ENCODE data around the gene MPV17. TPM values are rescaled to one million over a fixed set of nuclear protein-coding genes. Genes with fewer than 3 reads are reported as not detected.

The MPV17 gene, protein sequence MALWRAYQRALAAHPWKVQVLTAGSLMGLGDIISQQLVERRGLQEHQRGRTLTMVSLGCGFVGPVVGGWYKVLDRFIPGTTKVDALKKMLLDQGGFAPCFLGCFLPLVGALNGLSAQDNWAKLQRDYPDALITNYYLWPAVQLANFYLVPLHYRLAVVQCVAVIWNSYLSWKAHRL
- total RNA-seq: 10 to 100 TPM; 51.8 to 87.5 (median 68.4) TPM

DNA sequence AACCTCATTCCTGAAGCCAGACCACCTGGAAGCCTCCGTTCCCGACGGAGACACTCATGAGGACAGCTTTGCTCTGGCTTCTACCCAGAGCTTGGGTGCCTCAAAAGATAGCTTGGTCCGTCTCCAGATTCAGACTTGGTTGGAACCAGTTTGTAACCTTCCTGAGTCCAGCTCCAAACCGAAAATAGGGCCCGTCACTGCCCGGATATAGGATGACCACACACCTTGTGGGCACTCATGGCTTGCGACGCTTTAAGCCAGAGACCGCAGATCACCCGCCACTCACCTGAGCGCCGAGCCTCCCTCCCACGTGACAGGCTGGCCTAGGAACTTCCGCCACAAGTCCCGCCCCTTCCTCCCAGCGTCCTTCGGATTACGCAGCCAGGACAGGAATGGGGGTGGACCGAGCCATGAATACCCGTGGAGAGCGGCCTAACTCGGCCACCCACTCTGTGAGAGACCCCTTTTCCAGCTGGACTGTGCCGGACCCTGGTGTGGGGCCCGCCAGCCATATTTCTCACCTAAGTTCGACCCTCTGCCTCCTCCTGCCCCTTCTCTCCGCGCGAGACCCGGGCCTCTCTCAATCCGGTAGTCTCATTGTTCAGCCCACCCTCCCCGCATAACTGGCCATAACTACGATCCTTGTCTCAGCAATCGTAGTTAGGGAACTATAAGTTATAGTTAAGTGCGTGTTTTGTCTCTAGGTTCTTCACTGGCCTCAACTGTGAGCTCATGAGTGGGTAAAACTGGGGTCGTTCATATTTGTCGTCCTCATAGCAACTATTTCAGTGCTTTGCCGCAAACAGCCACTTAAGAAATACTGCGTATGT, at the start of gene MPV17:
TSS of gene MPV17 (minus strand) at position 332 of the 830 bp plus-strand sequence. CDS start 580 bp downstream, outside the sequence.
- WGBS: under 1% methylated on average over 28 of the region's 39 CpGs
- no peaks in the 10 kb centered on the region for H3K9me3 ChIP-seq
- H3K36me3 ChIP-seq: peaks cover 22% of the 10 kb centered on the region
- peak within 1 kb of the TSS; percentile 84 for H3K4me3 ChIP-seq
- DNase-seq (ENCODE audit: low spot score in 2 of 2): peak; percentile 94 to 95
- peaks cover 18% of the 10 kb centered on the region for H3K4me1 ChIP-seq
- H3K27ac ChIP-seq: peak within 1 kb of the TSS; percentile 90
- H3K27me3 ChIP-seq: no peaks in the 10 kb centered on the region
- TF ChIP-seq POLR2A (IDR thresholded peaks at IDR 0.05): peak; percentile 51 to 89
- TF ChIP-seq, protein P1, sequence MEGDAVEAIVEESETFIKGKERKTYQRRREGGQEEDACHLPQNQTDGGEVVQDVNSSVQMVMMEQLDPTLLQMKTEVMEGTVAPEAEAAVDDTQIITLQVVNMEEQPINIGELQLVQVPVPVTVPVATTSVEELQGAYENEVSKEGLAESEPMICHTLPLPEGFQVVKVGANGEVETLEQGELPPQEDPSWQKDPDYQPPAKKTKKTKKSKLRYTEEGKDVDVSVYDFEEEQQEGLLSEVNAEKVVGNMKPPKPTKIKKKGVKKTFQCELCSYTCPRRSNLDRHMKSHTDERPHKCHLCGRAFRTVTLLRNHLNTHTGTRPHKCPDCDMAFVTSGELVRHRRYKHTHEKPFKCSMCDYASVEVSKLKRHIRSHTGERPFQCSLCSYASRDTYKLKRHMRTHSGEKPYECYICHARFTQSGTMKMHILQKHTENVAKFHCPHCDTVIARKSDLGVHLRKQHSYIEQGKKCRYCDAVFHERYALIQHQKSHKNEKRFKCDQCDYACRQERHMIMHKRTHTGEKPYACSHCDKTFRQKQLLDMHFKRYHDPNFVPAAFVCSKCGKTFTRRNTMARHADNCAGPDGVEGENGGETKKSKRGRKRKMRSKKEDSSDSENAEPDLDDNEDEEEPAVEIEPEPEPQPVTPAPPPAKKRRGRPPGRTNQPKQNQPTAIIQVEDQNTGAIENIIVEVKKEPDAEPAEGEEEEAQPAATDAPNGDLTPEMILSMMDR (IDR thresholded peaks at IDR 0.05): no peak
- TF ChIP-seq POLR2AphosphoS5 (IDR thresholded peaks at IDR 0.05): peak; percentile 29 to 57 (median 54)
- TF ChIP-seq EP300 (IDR thresholded peaks at IDR 0.05): peak; percentile 13

DNA sequence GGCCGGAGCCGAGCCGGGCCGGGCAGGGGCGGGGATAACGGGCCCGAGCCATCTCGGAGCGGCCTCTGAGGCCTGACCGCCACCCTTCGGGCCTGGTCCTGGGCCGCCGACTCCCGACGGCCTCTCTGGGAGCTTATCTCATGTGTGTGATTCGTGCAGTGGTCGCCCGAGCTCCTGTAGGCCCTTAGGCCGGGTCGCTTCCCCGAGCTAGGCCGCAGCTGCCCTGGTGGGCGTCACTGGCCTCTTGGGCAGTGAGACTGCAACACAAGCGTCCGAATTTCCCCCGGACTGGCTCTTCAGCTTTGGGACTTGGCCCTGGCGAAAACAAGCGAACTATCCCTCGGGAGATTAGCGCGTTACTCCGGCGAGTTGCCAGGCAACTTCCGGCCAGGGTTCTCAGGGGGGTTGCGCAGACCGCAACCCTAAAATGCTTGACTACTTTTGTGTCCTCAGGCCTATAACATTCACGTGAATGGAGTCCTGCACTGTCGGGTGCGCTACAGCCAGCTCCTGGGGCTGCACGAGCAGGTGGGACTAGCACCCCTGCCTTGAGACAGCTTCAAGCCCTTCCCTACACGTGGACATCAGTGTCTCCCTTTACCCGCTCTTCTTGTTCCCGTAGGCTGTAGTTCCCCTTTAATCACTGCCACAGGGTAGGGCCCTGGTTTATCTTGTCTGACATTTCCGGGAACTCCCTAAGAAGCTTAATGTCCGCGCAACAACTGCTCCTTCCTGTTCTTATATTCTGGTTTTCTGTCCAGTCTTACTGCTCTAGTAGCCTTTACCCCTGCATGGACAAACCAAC, 48.1 kb upstream of the MPV17 start:
- no peaks in the 10 kb centered on the region for H3K27me3 ChIP-seq
- 1% methylated on average over 39 of the region's 46 CpGs for WGBS
- H3K9me3 ChIP-seq: no peaks in the 10 kb centered on the region
- peak overlapping the region; percentile 98 for H3K4me3 ChIP-seq
- peak overlapping the region; percentile 97 for H3K27ac ChIP-seq
- H3K4me1 ChIP-seq: peaks cover 38% of the 10 kb centered on the region
- TF ChIP-seq POLR2A (IDR thresholded peaks at IDR 0.05): no peak
- no peak for TF ChIP-seq POLR2AphosphoS5 (IDR thresholded peaks at IDR 0.05)
- TF ChIP-seq, protein P1 (IDR thresholded peaks at IDR 0.05): no peak
- no peak for TF ChIP-seq EP300 (IDR thresholded peaks at IDR 0.05)
- H3K36me3 ChIP-seq: peaks cover 58% of the 10 kb centered on the region
- DNase-seq (ENCODE audit: low spot score in 2 of 2): no peak

DNA sequence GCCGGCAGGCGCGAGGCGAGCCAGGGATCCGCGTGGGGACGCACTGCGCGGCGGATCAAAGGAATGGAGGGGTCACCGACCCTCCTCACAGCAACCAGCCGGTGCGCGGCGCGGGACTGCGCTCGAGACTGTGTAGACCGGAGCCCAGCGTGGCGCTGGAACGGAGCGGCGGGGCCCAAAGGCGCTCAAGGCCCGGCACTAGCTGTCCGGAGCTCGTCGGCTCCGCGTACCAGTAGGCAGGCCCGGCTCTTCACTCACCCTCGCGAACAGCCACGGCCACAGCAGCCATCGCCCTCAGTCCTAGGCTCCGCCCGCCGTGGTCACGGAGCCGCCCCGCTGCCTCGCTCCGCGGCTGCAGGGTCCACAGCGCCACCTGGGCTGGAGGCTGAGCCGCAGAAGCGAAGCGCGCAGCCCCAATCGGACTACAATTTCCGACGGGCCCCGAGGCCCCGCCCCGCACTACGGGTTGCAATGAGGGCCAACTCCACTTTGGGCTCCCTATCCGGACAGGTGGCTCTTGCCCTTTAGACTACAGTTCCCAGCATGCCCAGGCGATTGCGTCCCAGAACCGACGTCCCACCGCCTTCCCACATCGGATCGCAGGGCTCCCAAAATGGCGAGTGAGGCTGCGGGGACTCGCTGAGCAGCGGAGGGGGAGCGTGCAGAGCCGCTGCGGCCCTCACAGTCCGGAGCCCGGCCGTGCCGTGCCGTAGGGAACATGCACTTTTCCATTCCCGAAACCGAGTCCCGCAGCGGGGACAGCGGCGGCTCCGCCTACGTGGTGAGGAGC, 47.3 kb upstream of the MPV17 start, which contains the start of the genes EIF2B4 and SNX17:
TSS of gene EIF2B4 (minus strand) at position 313 of the 790 bp plus-strand sequence. CDS start at position 289, 24 bp downstream.
TSS of gene SNX17 (plus strand) at position 591 of the 790 bp plus-strand sequence. CDS start at position 719, 128 bp downstream.
- H3K27me3 ChIP-seq: no peaks in the 10 kb centered on the region
- DNase-seq (ENCODE audit: low spot score in 2 of 2): peak; percentile 99
- WGBS: 0% methylated on average over 10 of the region's 85 CpGs
- peaks cover 58% of the 10 kb centered on the region for H3K36me3 ChIP-seq
- H3K27ac ChIP-seq: peak within 1 kb of the TSS; percentile 97
- peaks cover 38% of the 10 kb centered on the region for H3K4me1 ChIP-seq
- H3K4me3 ChIP-seq: peak within 1 kb of the TSS; percentile 98
- no peak for TF ChIP-seq EP300 (IDR thresholded peaks at IDR 0.05)
- peak in 1 of 2 donors; percentile 27 for TF ChIP-seq POLR2A (IDR thresholded peaks at IDR 0.05)
- TF ChIP-seq, protein P1 (IDR thresholded peaks at IDR 0.05): peak in 1 of 2 donors; percentile 87
- TF ChIP-seq POLR2AphosphoS5 (IDR thresholded peaks at IDR 0.05): peak in 2 of 3 donors; percentile 96 to 99
- no peaks in the 10 kb centered on the region for H3K9me3 ChIP-seq

DNA sequence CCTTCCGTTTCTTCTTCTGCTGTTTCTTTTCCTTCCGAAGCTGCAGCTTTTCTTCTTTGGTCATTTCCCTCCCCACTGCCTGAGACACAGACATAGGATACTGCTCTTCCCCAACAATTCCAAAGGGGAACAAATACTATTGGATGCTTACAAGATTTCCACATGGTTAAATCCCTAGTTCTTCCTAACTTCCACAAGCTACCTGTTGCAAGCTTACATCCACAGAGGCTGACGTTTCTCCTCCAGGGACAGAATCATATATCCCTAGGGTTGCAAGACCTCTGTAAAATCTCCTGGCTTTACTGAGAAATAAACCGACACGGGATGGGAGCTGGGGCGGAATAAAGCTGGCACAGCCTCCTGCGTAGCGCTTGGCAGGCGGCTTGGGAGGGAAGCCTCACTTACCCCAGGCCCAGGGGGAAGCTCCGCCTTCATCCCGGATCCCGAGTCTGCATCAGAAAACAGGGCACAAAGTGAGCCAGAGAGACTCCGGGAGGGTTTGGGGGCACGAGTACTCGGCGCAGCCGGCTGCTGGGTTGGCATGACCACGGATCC, 46.7 kb upstream of the MPV17 start:
- Histone ChIP-seq H3K27me3 (no peaks in the 10 kb centered on the region), H3K9me3 (no peaks in the 10 kb centered on the region), H3K27ac (peak overlapping the region; percentile 97), H3K36me3 (peaks cover 58% of the 10 kb centered on the region), H3K4me3 (peak overlapping the region; percentile 98), H3K4me1 (peaks cover 38% of the 10 kb centered on the region)
- no peak for TF ChIP-seq POLR2AphosphoS5 (IDR thresholded peaks at IDR 0.05)
- no peak for TF ChIP-seq POLR2A (IDR thresholded peaks at IDR 0.05)
- TF ChIP-seq EP300 (IDR thresholded peaks at IDR 0.05): no peak
- TF ChIP-seq, protein P1 (IDR thresholded peaks at IDR 0.05): no peak
- peak in 1 of 2 donors; percentile 85 for DNase-seq (ENCODE audit: low spot score in 2 of 2)
- WGBS: 1% methylated on average over 8 of the region's 18 CpGs

Measured in suprapubic skin (tissue), 4 donors.